Ovary (tissue), 3 donors: Measurements from ENCODE around the gene ME3.

Experiments used
- CTCF ChIP-seq, 3 donors: fragments of 450-650 bp in 2 of 3; fragments of 200-600 bp in 1 of 3; IDR thresholded peaks; one replicate each; pipeline versions ENCODE4 v1.5.1 to v1.8.0; 2016 to 2022; ENCODE audit warnings: antibody characterized with exemption in 3 of 3, mild to moderate bottlenecking in 1 of 3
- POLR2A ChIP-seq: fragments of 450-650 bp; IDR thresholded peaks from one replicate; pipeline ENCODE4 v1.6.1; 2017; ENCODE audit warnings: antibody characterized with exemption, mild to moderate bottlenecking, moderate library complexity
- donor health status: DM: no; HTN: no; CAD: no.

GRCh38 chr11:86555866-86556265 is 116.5 kb downstream of the ME3 start:
- TF ChIP-seq CTCF (IDR thresholded peaks at IDR 0.05) (no peak), POLR2A (no peak)
